WTC11 (cell line): ENCODE results near the gene ALDOC. TPM values are rescaled to one million over a fixed set of nuclear protein-coding genes. Genes with fewer than 3 reads are reported as not detected.

Experiments used
- ATAC-seq: fragments of 200-7000 bp; cut with Tn5 transposase; 2 replicates; pipeline ENCODE4 v1.10.0; 2021; ENCODE audit warnings: mild to moderate bottlenecking, moderate library complexity
- CTCF ChIA-PET: fragments of 300-600 bp; sonication (Branson Sonifier 250); formaldehyde crosslinking; loops from one replicate; lab custom pipeline; 2021; ENCODE audit warnings: antibody characterized with exemption; lab: Charles Lee
- POLR2A ChIA-PET: fragments of 350-600 bp; sonication (Branson Sonifier 250); formaldehyde crosslinking; loops from one replicate; lab custom pipeline; 2021; ENCODE audit warnings: antibody characterized with exemption; lab: Charles Lee
- DNase-seq: peaks from one replicate; pipeline ENCODE4 v3.0.0; 2021; ENCODE audit warnings: low spot score
- H3K27ac Mint-ChIP-seq: 2 replicates; pipeline ENCODE4 v1.8.0; 2021; ENCODE audit warnings: mixed read lengths
- H3K27me3 Mint-ChIP-seq: 2 replicates; pipeline ENCODE4 v1.8.0; 2021; ENCODE audit warnings: low read depth, mild to moderate bottlenecking, moderate library complexity, mixed read lengths
- H3K36me3 Mint-ChIP-seq: 2 replicates; pipeline ENCODE4 v1.8.0; 2021; ENCODE audit warnings: mixed read lengths
- H3K4me1 Mint-ChIP-seq: 2 replicates; pipeline ENCODE4 v1.8.0; 2022; ENCODE audit warnings: mixed read lengths
- H3K4me3 Mint-ChIP-seq: 2 replicates; pipeline ENCODE4 v1.8.0; 2021; ENCODE audit warnings: mild to moderate bottlenecking, moderate library complexity, mixed read lengths
- H3K9me3 Mint-ChIP-seq: 2 replicates; pipeline ENCODE4 v1.8.0; 2021; ENCODE audit warnings: mixed read lengths
- AFF4 ChIP-seq: sonication (generic); formaldehyde crosslinking; IDR thresholded peaks from 2 replicates; pipeline ENCODE4 v1.8.1; 2023; ENCODE audit warnings: mild to moderate bottlenecking, missing genetic modification reagents, borderline replicate concordance
- AR ChIP-seq: fragments of 250-450 bp; sonication (Bioruptor Pico); IDR thresholded peaks from 2 replicates; pipeline ENCODE4 v1.9.0; 2021; ENCODE audit warnings: mild to moderate bottlenecking
- CTCF ChIP-seq: fragments of 200-600 bp; IDR thresholded peaks from 2 replicates; pipeline ENCODE4 v1.8.0; 2022; ENCODE audit warnings: antibody characterized with exemption
- E2F5 ChIP-seq: sonication (generic); formaldehyde crosslinking; IDR thresholded peaks from 2 replicates; pipeline ENCODE4 v1.8.1; 2022; ENCODE audit warnings: mild to moderate bottlenecking, moderate library complexity, missing genetic modification reagents
- ETV6 ChIP-seq: sonication (generic); formaldehyde crosslinking; IDR thresholded peaks from 2 replicates; pipeline ENCODE4 v1.8.1; 2022; ENCODE audit warnings: mild to moderate bottlenecking, missing genetic modification reagents
- FOXP1 ChIP-seq: sonication (generic); formaldehyde crosslinking; IDR thresholded peaks from 2 replicates; pipeline ENCODE4 v1.8.0; 2022; ENCODE audit warnings: missing genetic modification reagents, mild to moderate bottlenecking, moderate library complexity, borderline replicate concordance
- IRF1 ChIP-seq: sonication (generic); formaldehyde crosslinking; IDR thresholded peaks from 2 replicates; pipeline ENCODE4 v1.8.0; 2023; ENCODE audit warnings: missing genetic modification reagents
- IRF2 ChIP-seq: sonication (generic); formaldehyde crosslinking; IDR thresholded peaks from 2 replicates; pipeline ENCODE4 v1.8.0; 2022; ENCODE audit warnings: low read depth, missing genetic modification reagents, borderline replicate concordance
- NFYB ChIP-seq: sonication (generic); formaldehyde crosslinking; conservative IDR thresholded peaks from 2 replicates; pipeline ENCODE4 v1.8.0; 2022; ENCODE audit warnings: low read depth, missing genetic modification reagents
- NR2C2 ChIP-seq: sonication (generic); formaldehyde crosslinking; IDR thresholded peaks from 2 replicates; pipeline ENCODE4 v1.8.0; 2022; ENCODE audit warnings: mild to moderate bottlenecking, missing genetic modification reagents
- OVOL2 ChIP-seq: fragments of 250-450 bp; sonication (Bioruptor Pico); IDR thresholded peaks from 2 replicates; pipeline ENCODE4 v1.9.0; 2021; ENCODE audit warnings: mild to moderate bottlenecking, borderline replicate concordance
- PREB ChIP-seq: sonication (generic); formaldehyde crosslinking; IDR thresholded peaks from 2 replicates; pipeline ENCODE4 v1.8.1; 2022; ENCODE audit warnings: mild to moderate bottlenecking, missing genetic modification reagents, moderate library complexity, borderline replicate concordance
- PRRX2 ChIP-seq: fragments of 250-450 bp; sonication (Bioruptor Pico); IDR thresholded peaks from 2 replicates; pipeline ENCODE4 v1.8.0; 2021; ENCODE audit warnings: mild to moderate bottlenecking
- RORB ChIP-seq: fragments of 250-450 bp; sonication (Bioruptor Pico); IDR thresholded peaks from 2 replicates; pipeline ENCODE4 v1.9.0; 2021; ENCODE audit warnings: mild to moderate bottlenecking
- SOX15 ChIP-seq: fragments of 250-450 bp; sonication (Bioruptor Pico); IDR thresholded peaks from 2 replicates; pipeline ENCODE4 v1.9.0; 2021; ENCODE audit warnings: mild to moderate bottlenecking
- TP53 ChIP-seq: sonication (generic); formaldehyde crosslinking; IDR thresholded peaks from 2 replicates; pipeline ENCODE4 v1.8.1; 2023; ENCODE audit warnings: mild to moderate bottlenecking, missing genetic modification reagents
- USF1 ChIP-seq: sonication (generic); formaldehyde crosslinking; IDR thresholded peaks from 2 replicates; pipeline ENCODE4 v1.8.0; 2022; ENCODE audit warnings: mild to moderate bottlenecking, missing genetic modification reagents
- ZNF138 ChIP-seq: sonication (generic); formaldehyde crosslinking; conservative IDR thresholded peaks from 2 replicates; pipeline ENCODE4 v1.8.1; 2022; ENCODE audit warnings: mild to moderate bottlenecking, moderate library complexity, missing genetic modification reagents
- ZNF263 ChIP-seq: sonication (generic); formaldehyde crosslinking; IDR thresholded peaks from 2 replicates; pipeline ENCODE4 v1.8.1; 2022; ENCODE audit warnings: low read depth, mild to moderate bottlenecking, moderate library complexity, missing genetic modification reagents
- ZNF396 ChIP-seq: fragments of 250-450 bp; sonication (Bioruptor Pico); IDR thresholded peaks from 2 replicates; pipeline ENCODE4 v1.8.0; 2021; ENCODE audit warnings: mild to moderate bottlenecking, moderate library complexity, borderline replicate concordance
- ZNF423 ChIP-seq: fragments of 250-450 bp; sonication (Bioruptor Pico); IDR thresholded peaks from 2 replicates; pipeline ENCODE4 v2.1.2; 2022; ENCODE audit warnings: mild to moderate bottlenecking, moderate library complexity
- total RNA-seq: library from RNA; stranded (reverse); gene quantifications from 3 replicates; pipeline ENCODE4 v1.2.3, GENCODE V29; 2021

Gene ALDOC
- total RNA-seq, 1 experiment from 2014 or later = 73.5 TPM

GRCh38 chr17:28548417-28549130, 28.1 kb downstream of the ALDOC start:
- ChIA-PET CTCF (interaction anchor here (0.6 to 5.2 kb wide), 10 partner anchors 17 to 213 kb away, joined by 3 to 26 read pairs (median 4); partner anchors contain the start of genes ALDOC, IFT20, PIGS and TNFAIP1), POLR2A (no interaction called here)
- no peak for DNase-seq
- Mint-ChIP-seq H3K27ac (no peak overlapping the region), H3K27me3 (no peaks in the 10 kb centered on the region), H3K9me3 (no peaks in the 10 kb centered on the region), H3K4me1 (peaks cover 39% of the 10 kb centered on the region), H3K36me3 (peaks cover 1% of the 10 kb centered on the region), H3K4me3 (no peak overlapping the region)
- TF ChIP-seq AFF4 (CRISPR knock-in tag) (no peak), E2F5 (CRISPR knock-in tag) (no peak), RORB (no peak), ZNF263 (CRISPR knock-in tag) (no peak), ZNF423 (CRISPR knock-in tag) (no peak), IRF1 (no peak), ZNF396 (no peak), PREB (no peak), ETV6 (no peak), NFYB (CRISPR knock-in tag) (no peak), TP53 (CRISPR knock-in tag) (no peak), PRRX2 (CRISPR knock-in tag) (no peak), USF1 (CRISPR knock-in tag) (no peak), OVOL2 (no peak)
- no peak for ATAC-seq

- Mint-ChIP-seq H3K9me3 (no peaks in the 10 kb centered on the region), H3K4me3 (no peak overlapping the region), H3K4me1 (peaks cover 34% of the 10 kb centered on the region), H3K27me3 (no peaks in the 10 kb centered on the region), H3K36me3 (no peaks in the 10 kb centered on the region), H3K27ac (no peak overlapping the region)
- ChIA-PET POLR2A (no interaction called here), CTCF (interaction anchor here (0.6 to 5.2 kb wide), 16 partner anchors 13 to 213 kb away, joined by 3 to 26 read pairs (median 4); partner anchors contain the start of genes ALDOC, BLTP2, IFT20 and PIGS)
- ATAC-seq (peak; percentile 70), DNase-seq (peak; percentile 93)
- TF ChIP-seq SOX15 (CRISPR knock-in tag) (no peak), CTCF (peak; percentile 92), FOXP1 (CRISPR knock-in tag) (0 out of 2 replicates have a peak, but pooled peaks have one; percentile 35), ZNF138 (CRISPR knock-in tag) (no peak), IRF2 (CRISPR knock-in tag) (no peak), AR (no peak), NR2C2 (CRISPR knock-in tag) (no peak)
These were observed 28.9 kb downstream of the ALDOC start for GRCh38 chr17:28547623-28548416.
